Heart right ventricle (tissue), 16 donors: ENCODE data around the gene TUBGCP5. TPM values are rescaled to one million over a fixed set of nuclear protein-coding genes. Genes with fewer than 3 reads are reported as not detected.

Source experiments
- ATAC-seq, 8 donors: fragments of 200-7000 bp; cut with Tn5 transposase; one replicate each; pipeline ENCODE4 v1.9.1; 2020; ENCODE audit warnings: mild to moderate bottlenecking in 8 of 8, moderate library complexity in 8 of 8, moderate number of reproducible peaks in 1 of 8
- DNase-seq, 2 donors: peaks; one replicate each; pipeline ENCODE4 v3.0.0-alpha.2; 2020
- H3K27ac ChIP-seq, 10 donors: fragments of 200-600 bp; sonication (generic) in 2 of 10; one replicate each; pipeline versions ENCODE4 v1.5.0 to v1.8.0; 2020 to 2022; ENCODE audit warnings: mild to moderate bottlenecking in 3 of 10
- H3K27me3 ChIP-seq, 7 donors: fragments of 200-600 bp; one replicate each; pipeline ENCODE4 v1.8.0; 2021 to 2022; ENCODE audit warnings: mild to moderate bottlenecking in 2 of 7
- H3K36me3 ChIP-seq, 9 donors: fragments of 200-600 bp; sonication (generic) in 1 of 9; one replicate each; pipeline versions ENCODE4 v1.5.0 to v1.8.0; 2020 to 2022; ENCODE audit warnings: mild to moderate bottlenecking in 2 of 9
- H3K4me1 ChIP-seq, 9 donors: fragments of 200-600 bp; sonication (generic) in 1 of 9; one replicate each; pipeline versions ENCODE4 v1.5.0 to v1.8.0; 2020 to 2022; ENCODE audit warnings: mild to moderate bottlenecking in 4 of 9
- H3K4me3 ChIP-seq, 10 donors: fragments of 200-600 bp; sonication (generic) in 2 of 10; one replicate each; pipeline versions ENCODE4 v1.5.0 to v1.8.0; 2020 to 2022; ENCODE audit warnings: mild to moderate bottlenecking in 7 of 10, moderate library complexity in 2 of 10
- H3K9me3 ChIP-seq, 11 donors: fragments of 200-600 bp in 10 of 11; sonication (generic) in 2 of 11; one replicate each; pipeline versions ENCODE4 v1.5.0 to v1.8.0; 2013 to 2022; ENCODE audit warnings: mild to moderate bottlenecking in 2 of 11, control low read depth in 1 of 11, moderate library complexity in 1 of 11
- WGBS, 2 donors: extraction: QIAGEN DNeasy Blood & Tissue Kit; methylation state at CpG; one replicate each; pipeline ENCODE4 v1.1.7; 2013; ENCODE audit warnings: inconsistent platforms in 1 of 2; 5-methylcytosine and 5-hydroxymethylcytosine counted together
- intact Hi-C, 10 donors: fragments of 100-400 bp; cut with DNase I; formaldehyde crosslinking; loops; one replicate each; pipeline versions ENCODE4 v1.11.1 to v1.14.2; 2022
- polyA plus RNA-seq, 2 donors: library from polyadenylated mRNA; stranded (reverse); fragments of 200-250 nt; gene quantifications; one replicate each; pipeline ENCODE4 v1.2.3, GENCODE V29; 2013
- total RNA-seq, 10 donors: library from RNA; stranded (reverse); fragmentation: NEBNext Ultra II Directional in 3 of 10; extraction: Animal tissue kit (Norgen Biotek cat#: 25700) in 3 of 10; gene quantifications; one replicate each; pipeline versions ENCODE4 v1.2.1 to v1.2.4, GENCODE V29; 2021 to 2023
- TF ChIP-seq, protein P1 (sequence below), 9 donors: fragments of 200-600 bp; sonication (generic) in 2 of 9; IDR thresholded peaks; one replicate each; pipeline versions ENCODE4 v1.5.0 to v1.8.0; 2021 to 2022; ENCODE audit warnings: antibody characterized with exemption in 9 of 9, mild to moderate bottlenecking in 5 of 9, moderate library complexity in 1 of 9
- donor health status: Arrhythmogenic right ventricular cardiomyopathy.
- donor health status: ischemic (EF 13 %, LVEDD 7.1; RV severe dilation, severe dysfunction).
- donor health status: healthy with polysubstance abuse.
- donor health status: DM: no; HTN: yes; CAD: no.
- donor health status: DM: no; HTN: no; CAD: no.
- donor health status: ischemic (EF 25% LVEDD 6.9; RV normal size, moderate dysfunction).
- donor health status: ischemic (EF 25% LVEDD 5.7; RV mildly dilated, moderate dysfunction).
- donor health status: healthy.
- donor health status: DM: yes; HTN: yes; CAD: no.
- donor health status: Ischemic cardiomyopathy.
- donor health status: ischemic (EF 35%, LVEDD 5.7; RV mildly dilated, moderate dysfunction).
- donor health status: nonischemic (EF 11% LVEDD 7.7; RV severe dilation, severe dysfunction).
- donor health status: DM: yes; HTN: yes; CAD: no.
- donor health status: PGD.
- donor health status: ischemic (EF 29% LVEDD 5.4; RV normal size, mild dysfunction).
- donor health status: nonischemic (EF 23%, LVEDD 6.1; RV moderate dilation, normal function).

TUBGCP5 gene
- total and polyA plus RNA-seq, 12 donors = 3.8 to 17.3 (median 13.2) TPM

GRCh38 chr15:22950256-22950990, 88.9 kb downstream of the TUBGCP5 start:
- 59 to 76% methylated on average over 25 of the region's 25 CpGs for WGBS, 2 donors
- Histone ChIP-seq H3K36me3 (peaks cover 0 to 17% (median 0%) of the 10 kb centered on the region in 9 donors), H3K27me3 (no peaks in the 10 kb centered on the region), H3K4me3 (peak overlapping the region in 4 of 10 donors; percentile 2 to 39 (median 26)), H3K4me1 (peaks cover 11 to 85% (median 76%) of the 10 kb centered on the region in 9 donors), H3K27ac (peak overlapping the region in 9 of 10 donors; percentile 32 to 81 (median 66)), H3K9me3 (no peaks in the 10 kb centered on the region)
- TF ChIP-seq, protein P1, sequence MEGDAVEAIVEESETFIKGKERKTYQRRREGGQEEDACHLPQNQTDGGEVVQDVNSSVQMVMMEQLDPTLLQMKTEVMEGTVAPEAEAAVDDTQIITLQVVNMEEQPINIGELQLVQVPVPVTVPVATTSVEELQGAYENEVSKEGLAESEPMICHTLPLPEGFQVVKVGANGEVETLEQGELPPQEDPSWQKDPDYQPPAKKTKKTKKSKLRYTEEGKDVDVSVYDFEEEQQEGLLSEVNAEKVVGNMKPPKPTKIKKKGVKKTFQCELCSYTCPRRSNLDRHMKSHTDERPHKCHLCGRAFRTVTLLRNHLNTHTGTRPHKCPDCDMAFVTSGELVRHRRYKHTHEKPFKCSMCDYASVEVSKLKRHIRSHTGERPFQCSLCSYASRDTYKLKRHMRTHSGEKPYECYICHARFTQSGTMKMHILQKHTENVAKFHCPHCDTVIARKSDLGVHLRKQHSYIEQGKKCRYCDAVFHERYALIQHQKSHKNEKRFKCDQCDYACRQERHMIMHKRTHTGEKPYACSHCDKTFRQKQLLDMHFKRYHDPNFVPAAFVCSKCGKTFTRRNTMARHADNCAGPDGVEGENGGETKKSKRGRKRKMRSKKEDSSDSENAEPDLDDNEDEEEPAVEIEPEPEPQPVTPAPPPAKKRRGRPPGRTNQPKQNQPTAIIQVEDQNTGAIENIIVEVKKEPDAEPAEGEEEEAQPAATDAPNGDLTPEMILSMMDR (IDR thresholded peaks at IDR 0.05) = no peak
- DNase-seq (no peak), ATAC-seq (peak in 4 of 8 donors; percentile 1 to 31 (median 10))
- intact Hi-C loops = no loop called here

Other genes starting within 250 kb of the TUBGCP5 start
- gene NIPA2, start 200.9 kb downstream of the TUBGCP5 start, total RNA-seq = 10 to 100 TPM; 16.3 to 30.3 (median 19.3) TPM
- gene NIPA2, start 200.9 kb downstream of the TUBGCP5 start, polyA plus RNA-seq = 10 to 100 TPM in 1 of 2 donors, 1 to 10 TPM in 1; 4.7 to 24.6 TPM
- gene CYFIP1, start 59.2 kb downstream of the TUBGCP5 start, total RNA-seq = 10 to 100 TPM; 17.6 to 56.6 (median 28.7) TPM
- gene CYFIP1, start 59.2 kb downstream of the TUBGCP5 start, polyA plus RNA-seq = 10 to 100 TPM; 12.4 to 23.6 TPM
- not detected for gene GOLGA6L1, start 97.3 kb upstream of the TUBGCP5 start, total RNA-seq
- gene GOLGA6L1, start 97.3 kb upstream of the TUBGCP5 start, polyA plus RNA-seq = not detected